Peyer's patch (tissue), 4 donors: ENCODE results near the gene VWA7. TPM values are rescaled to one million over a fixed set of nuclear protein-coding genes. Genes with fewer than 3 reads are reported as not detected.

ENCODE experiments used
- DNase-seq, 3 donors: peaks; one replicate each; pipeline ENCODE4 v3.0.0-alpha.2; 2017 to 2019
- H3K27ac ChIP-seq, 4 donors: fragments of 200-600 bp; sonication (generic); one replicate each; pipeline ENCODE4 v1.5.1; 2016 to 2019
- H3K27me3 ChIP-seq, 2 donors: fragments of 200-600 bp; sonication (generic); one replicate each; pipeline ENCODE4 v1.5.1; 2019
- H3K36me3 ChIP-seq, 3 donors: fragments of 200-600 bp; sonication (generic); one replicate each; pipeline ENCODE4 v1.5.1; 2016 to 2019
- H3K4me1 ChIP-seq, 4 donors: fragments of 200-600 bp; sonication (generic); one replicate each; pipeline ENCODE4 v1.5.1; 2016 to 2019
- H3K4me3 ChIP-seq, 4 donors: fragments of 200-600 bp; sonication (generic); 1 replicate in 3 of 4; 2 replicates in 1 of 4; pipeline ENCODE4 v1.5.1; 2016 to 2019; ENCODE audit warnings: mild to moderate bottlenecking in 1 of 4
- H3K9me3 ChIP-seq, 4 donors: fragments of 200-600 bp; sonication (generic); one replicate each; pipeline ENCODE4 v1.5.1; 2016 to 2019; ENCODE audit warnings: mild to moderate bottlenecking in 1 of 4
- POLR2A ChIP-seq, 2 donors: fragments of 450-650 bp; IDR thresholded peaks; one replicate each; pipeline ENCODE4 v1.5.1; 2017; ENCODE audit warnings: antibody characterized with exemption in 2 of 2, mild to moderate bottlenecking in 2 of 2, moderate library complexity in 2 of 2
- total RNA-seq, 4 donors: library from RNA; depleted of rRNA; stranded (reverse); fragments of >200 nt; gene quantifications; one replicate each; pipeline ENCODE4 v1.1.0, GENCODE V29; 2016
- TF ChIP-seq, protein P1 (sequence below), 6 experiments: fragments of 450-650 bp in 4 of 6; fragments of 200-600 bp in 2 of 6; sonication (generic) in 1 of 6; IDR thresholded peaks; one replicate each; pipeline ENCODE4 v1.5.1; 2017 to 2019; ENCODE audit warnings: antibody characterized with exemption in 6 of 6, mild to moderate bottlenecking in 3 of 6, moderate library complexity in 1 of 6

Gene VWA7
- total RNA-seq, 4 donors from 2014 or later, result 16.8 to 26.0 (median 19.7) TPM; not detected in 1

DNA sequence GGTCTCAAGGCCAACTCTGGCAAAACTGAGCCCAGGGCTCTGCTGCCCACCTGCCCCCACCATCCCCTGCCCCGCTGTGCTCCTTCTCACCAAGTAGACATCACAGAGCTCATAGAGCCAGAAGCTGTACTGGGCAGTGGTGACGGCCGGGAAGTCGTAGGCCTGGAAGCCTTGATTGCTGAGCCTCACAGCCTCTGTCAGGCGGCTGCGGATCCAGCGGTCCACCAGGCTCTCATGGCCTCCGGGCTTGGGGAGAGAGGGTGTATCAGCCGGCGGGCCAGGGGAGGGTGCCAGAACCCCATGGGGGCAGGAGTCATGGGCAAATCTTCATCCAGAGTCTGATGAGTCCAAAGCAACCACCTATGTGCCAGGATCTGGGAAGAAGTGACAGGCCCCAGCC lies 2.8 kb upstream of the VWA7 start:
- H3K4me3 ChIP-seq, result no peak overlapping the region
- H3K36me3 ChIP-seq, result peaks cover 0 to 68% (median 0%) of the 10 kb centered on the region in 3 donors
- TF ChIP-seq POLR2A (IDR thresholded peaks at IDR 0.05), result no peak
- TF ChIP-seq, protein P1, sequence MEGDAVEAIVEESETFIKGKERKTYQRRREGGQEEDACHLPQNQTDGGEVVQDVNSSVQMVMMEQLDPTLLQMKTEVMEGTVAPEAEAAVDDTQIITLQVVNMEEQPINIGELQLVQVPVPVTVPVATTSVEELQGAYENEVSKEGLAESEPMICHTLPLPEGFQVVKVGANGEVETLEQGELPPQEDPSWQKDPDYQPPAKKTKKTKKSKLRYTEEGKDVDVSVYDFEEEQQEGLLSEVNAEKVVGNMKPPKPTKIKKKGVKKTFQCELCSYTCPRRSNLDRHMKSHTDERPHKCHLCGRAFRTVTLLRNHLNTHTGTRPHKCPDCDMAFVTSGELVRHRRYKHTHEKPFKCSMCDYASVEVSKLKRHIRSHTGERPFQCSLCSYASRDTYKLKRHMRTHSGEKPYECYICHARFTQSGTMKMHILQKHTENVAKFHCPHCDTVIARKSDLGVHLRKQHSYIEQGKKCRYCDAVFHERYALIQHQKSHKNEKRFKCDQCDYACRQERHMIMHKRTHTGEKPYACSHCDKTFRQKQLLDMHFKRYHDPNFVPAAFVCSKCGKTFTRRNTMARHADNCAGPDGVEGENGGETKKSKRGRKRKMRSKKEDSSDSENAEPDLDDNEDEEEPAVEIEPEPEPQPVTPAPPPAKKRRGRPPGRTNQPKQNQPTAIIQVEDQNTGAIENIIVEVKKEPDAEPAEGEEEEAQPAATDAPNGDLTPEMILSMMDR (IDR thresholded peaks at IDR 0.05), result no peak
- no peak overlapping the region for H3K27ac ChIP-seq
- H3K9me3 ChIP-seq, result no peaks in the 10 kb centered on the region
- no peak for DNase-seq
- H3K27me3 ChIP-seq, result no peaks in the 10 kb centered on the region
- H3K4me1 ChIP-seq, result peaks cover 0 to 22% (median 6%) of the 10 kb centered on the region in 4 donors

DNA sequence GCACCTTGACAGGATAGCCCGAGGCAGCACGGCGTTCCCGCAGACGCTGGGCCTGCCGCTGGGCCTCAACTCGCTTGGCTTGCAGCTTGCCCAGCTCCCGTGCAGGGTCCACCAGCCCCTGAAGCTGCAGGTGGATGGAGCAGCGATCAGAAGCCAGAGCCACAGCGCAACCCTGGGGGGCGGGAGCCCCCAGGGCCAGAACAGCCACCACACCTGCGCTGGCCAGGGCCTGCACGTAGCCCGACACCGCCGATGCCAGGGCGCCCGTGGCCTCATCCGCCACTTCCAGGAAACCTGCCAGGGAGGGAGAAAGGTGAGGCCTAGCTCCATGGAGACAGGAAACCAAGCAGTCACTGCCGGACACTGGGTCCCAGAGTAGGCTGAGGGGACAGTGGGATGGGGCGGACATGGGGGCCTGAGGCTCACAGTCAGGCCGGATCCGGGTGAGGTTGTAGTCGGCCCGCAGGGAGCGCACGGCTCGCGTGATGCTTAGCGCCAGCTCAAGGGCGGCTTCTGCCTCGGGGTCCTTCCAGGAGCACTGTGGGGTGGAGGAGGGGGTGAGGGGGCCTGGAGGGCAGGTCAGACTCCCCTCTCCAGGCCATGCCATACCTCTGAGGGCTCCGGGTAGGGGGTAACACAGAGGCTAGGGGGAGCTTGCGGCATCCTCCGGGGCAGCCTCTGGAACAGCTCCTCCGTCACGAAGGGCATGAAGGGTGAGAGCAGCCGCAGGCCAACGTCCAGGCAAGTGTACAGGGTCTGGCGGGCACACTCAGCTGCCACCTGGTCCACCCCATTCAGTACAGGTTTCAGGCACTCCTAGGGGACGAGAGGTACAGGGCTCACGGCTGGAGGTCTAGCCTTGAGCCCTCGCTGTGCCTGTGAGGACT lies 2.1 kb upstream of the VWA7 start:
- DNase-seq, result no peak
- H3K27me3 ChIP-seq, result no peaks in the 10 kb centered on the region
- H3K4me3 ChIP-seq, result no peak overlapping the region
- peaks cover 0 to 61% (median 0%) of the 10 kb centered on the region in 3 donors for H3K36me3 ChIP-seq
- H3K4me1 ChIP-seq, result peaks cover 0 to 22% (median 6%) of the 10 kb centered on the region in 4 donors
- TF ChIP-seq POLR2A (IDR thresholded peaks at IDR 0.05), result no peak
- TF ChIP-seq, protein P1 (IDR thresholded peaks at IDR 0.05), result no peak
- no peak overlapping the region for H3K27ac ChIP-seq
- no peaks in the 10 kb centered on the region for H3K9me3 ChIP-seq

DNA sequence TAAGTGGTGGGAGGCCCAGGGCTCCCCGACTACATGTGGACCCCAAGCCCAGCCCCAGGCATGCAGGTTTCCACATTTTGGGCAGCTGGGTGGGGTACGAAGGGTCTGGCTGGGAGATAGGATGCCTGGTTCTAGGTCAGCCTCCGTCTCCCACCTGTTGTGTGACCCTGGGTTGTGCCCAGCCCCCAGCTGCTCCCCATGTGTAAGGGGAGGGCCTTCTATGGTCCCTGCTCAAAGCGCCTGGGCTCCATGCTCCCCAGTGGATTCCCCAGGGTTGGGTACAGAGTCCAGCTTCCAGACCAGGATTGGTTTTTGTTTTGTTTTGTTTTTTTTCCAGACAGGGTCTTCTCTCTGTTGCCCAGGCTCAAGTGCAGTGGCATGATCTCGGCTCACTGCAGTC lies 1.1 kb upstream of the VWA7 start:
- Histone ChIP-seq H3K9me3 (no peaks in the 10 kb centered on the region), H3K4me3 (no peak overlapping the region), H3K27me3 (no peaks in the 10 kb centered on the region), H3K36me3 (peaks cover 0 to 53% (median 0%) of the 10 kb centered on the region in 3 donors), H3K4me1 (peaks cover 0 to 25% (median 6%) of the 10 kb centered on the region in 4 donors), H3K27ac (peak overlapping the region in 1 of 4 donors; percentile 76)
- TF ChIP-seq, protein P1 (IDR thresholded peaks at IDR 0.05), result no peak
- TF ChIP-seq POLR2A (IDR thresholded peaks at IDR 0.05), result no peak
- DNase-seq, result no peak

DNA sequence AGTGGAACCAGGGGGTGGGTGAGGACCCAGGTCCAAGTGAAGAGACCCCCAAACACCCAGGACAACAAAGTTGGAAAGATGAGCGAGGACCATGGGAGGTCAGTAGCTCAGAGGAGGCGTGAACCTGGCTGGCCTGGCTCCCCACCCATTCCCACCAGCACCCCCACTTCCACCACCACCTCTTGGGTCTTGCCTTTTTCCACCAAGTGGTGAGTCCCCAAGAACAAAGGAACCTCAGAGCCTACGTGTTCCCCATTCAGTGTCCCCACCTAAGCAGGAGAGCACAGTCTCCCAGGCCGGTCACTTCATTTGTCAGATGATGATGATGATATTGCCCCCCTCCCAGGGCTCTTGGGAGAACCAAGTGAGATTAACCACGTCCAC lies 531 bp upstream of the VWA7 start:
- TF ChIP-seq POLR2A (IDR thresholded peaks at IDR 0.05), result no peak
- TF ChIP-seq, protein P1 (IDR thresholded peaks at IDR 0.05), result no peak
- H3K27me3 ChIP-seq, result no peaks in the 10 kb centered on the region
- DNase-seq, result no peak
- peaks cover 0 to 47% (median 0%) of the 10 kb centered on the region in 3 donors for H3K36me3 ChIP-seq
- no peaks in the 10 kb centered on the region for H3K9me3 ChIP-seq
- H3K4me1 ChIP-seq, result peaks cover 0 to 30% (median 8%) of the 10 kb centered on the region in 4 donors
- H3K4me3 ChIP-seq, result no peak overlapping the region
- peak overlapping the region; percentile 45 to 76 (median 56) for H3K27ac ChIP-seq

DNA sequence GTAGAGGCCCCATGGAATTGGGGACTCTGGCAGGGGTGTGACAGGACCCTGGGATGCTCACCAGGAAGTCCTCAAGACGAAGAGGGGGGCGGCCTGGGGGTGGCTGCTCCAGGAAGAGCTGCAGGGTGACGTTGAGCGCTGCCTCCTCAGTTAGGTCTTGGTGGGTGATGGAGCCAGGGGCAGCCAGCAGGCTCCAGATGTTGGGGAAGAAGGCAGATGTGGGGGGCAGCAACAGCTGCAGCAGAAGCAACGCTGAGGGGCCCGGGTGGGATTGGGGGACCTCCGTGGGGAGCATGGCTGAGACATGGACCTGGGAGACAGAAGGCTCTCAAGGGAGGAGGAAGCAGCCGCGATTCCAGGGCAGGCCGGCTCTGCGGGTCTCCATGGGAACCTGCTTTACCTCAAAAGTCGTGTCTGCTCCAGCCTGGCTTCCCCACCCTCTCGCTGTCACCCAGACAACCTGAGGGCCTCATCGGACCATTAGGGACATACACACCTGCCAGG lies 591 bp downstream of the VWA7 start:
- Histone ChIP-seq H3K27me3 (no peaks in the 10 kb centered on the region), H3K4me1 (peaks cover 0 to 31% (median 8%) of the 10 kb centered on the region in 4 donors), H3K9me3 (no peaks in the 10 kb centered on the region), H3K4me3 (peak overlapping the region in 2 of 4 donors; percentile 26 to 36), H3K36me3 (peaks cover 0 to 36% (median 0%) of the 10 kb centered on the region in 3 donors), H3K27ac (peak overlapping the region; percentile 45 to 76 (median 56))
- no peak for DNase-seq
- TF ChIP-seq, protein P1 (IDR thresholded peaks at IDR 0.05), result no peak
- TF ChIP-seq POLR2A (IDR thresholded peaks at IDR 0.05), result no peak
